Ramos (cell line): ENCODE results near the gene PPP2CA.

Experiments used
- in situ Hi-C: fragments of 300-500 bp; cut with MboI; formaldehyde crosslinking; loops from one replicate; pipeline ENCODE4 v1.14.3; 2022; ENCODE audit warnings: low sequenced_read_pairs; ENCODE audit not compliant: unreplicated experiment

PPP2CA gene

GRCh38 chr5:134206627-134207160, 19.2 kb downstream of the PPP2CA start:
- in situ Hi-C loops, result no loop called here

GRCh38 chr5:134204575-134204974, 21.3 kb downstream of the PPP2CA start:
- in situ Hi-C loops, result no loop called here

DNA sequence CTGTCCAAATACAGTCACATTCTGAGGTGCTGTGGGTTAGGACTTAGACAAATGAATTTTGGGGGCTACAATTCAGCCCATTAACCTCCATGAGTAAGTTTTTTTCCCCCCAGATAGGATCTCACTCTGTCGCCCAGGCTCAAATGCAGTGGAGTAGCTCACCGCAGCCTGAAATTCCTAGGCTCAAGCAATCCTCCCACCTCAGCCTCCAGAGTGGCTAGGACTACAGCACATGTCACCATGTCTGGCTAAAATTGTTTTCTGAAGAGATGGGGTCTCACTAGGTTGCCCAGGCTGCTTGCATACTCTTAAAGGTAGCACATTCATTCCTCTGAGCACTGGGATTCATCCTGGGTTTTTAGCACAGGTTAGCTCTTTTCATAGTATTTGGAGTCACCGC, 22.2 kb downstream of the PPP2CA start:
- in situ Hi-C loops, result no loop called here

GRCh38 chr5:134195666-134196065, 30.2 kb downstream of the PPP2CA start:
- in situ Hi-C loops, result loop anchor here (25.0 kb wide), 1 partner anchor 392 kb away; no protein-coding TSS in a partner anchor

GRCh38 chr5:134189031-134189430, 36.8 kb downstream of the PPP2CA start:
- in situ Hi-C loops, result loop anchor here (5.0 to 25.0 kb wide), 2 partner anchors 98 to 398 kb away; no protein-coding TSS in a partner anchor

GRCh38 chr5:134188092-134188491, 37.8 kb downstream of the PPP2CA start:
- in situ Hi-C loops, result loop anchor here (5.0 to 25.0 kb wide), 2 partner anchors 99 to 399 kb away; no protein-coding TSS in a partner anchor

DNA sequence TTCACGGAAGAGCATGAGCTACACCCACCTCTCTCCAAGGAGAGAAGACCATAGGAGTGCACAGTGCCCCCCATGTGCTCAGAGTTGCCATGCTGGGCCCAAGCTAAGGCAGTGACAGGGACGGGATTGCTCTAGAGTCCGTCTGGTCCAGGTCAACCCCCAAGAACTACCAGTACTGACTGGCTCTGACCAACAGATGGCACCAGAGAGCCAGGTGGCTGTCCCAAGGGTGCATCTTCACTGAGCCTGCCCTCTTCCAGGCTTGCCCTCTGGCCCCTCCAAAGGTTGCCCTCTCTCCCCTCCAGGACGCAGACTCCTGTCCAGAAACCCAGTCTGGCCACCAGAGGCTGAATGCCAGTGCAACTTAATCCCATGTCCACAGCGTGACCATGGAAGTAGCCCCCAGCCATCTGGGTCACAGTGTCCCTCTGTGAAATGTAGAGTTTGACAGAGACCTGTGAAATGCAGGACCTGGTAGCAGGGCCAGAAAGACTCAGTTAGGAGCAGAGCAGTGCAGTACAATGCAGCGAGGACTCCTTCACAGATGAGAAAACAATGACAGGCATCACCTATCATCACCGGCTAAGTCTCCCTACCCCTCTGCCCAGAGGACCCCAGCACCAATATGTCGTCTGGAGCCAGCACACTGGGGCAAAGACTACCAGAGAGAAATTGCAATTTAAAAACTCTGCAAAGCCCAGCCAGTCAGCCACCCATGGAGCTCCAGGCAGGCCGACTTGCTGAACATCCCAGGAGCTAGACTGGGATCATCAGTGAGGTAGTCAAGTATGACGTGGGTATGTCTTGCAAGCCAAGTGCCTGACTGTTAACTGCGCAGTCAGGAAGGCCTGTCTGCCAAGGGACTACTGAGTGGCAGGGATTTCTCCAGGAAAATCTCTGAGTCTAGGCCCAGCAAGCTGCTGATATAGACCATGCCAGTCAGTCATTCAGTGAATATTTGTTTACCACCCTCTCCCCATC, 41.4 kb downstream of the PPP2CA start:
- in situ Hi-C loops, result loop anchor here (5.0 to 25.0 kb wide), 2 partner anchors 103 to 403 kb away; no protein-coding TSS in a partner anchor

DNA sequence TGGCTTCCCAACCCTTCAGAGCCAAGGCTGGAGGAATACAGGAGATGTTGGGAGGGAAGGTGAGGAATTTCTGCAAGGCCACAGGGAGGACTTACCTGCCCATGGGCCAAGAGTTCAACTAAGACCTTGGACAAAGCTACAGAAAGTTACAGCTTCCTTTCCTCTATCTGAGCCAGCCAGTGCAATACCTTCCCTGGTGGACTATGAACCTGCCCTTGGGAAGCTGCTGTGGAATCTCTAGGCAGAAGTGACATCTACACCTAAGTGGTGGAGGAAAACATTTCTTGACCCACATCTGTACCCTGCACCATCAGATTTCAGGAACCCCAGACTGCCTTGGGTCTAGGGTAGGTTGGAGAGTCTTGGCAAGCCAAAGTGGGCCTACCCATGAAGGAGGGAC, 42.4 kb downstream of the PPP2CA start:
- in situ Hi-C loops, result loop anchor here (25.0 kb wide), 1 partner anchor 404 kb away; no protein-coding TSS in a partner anchor

DNA sequence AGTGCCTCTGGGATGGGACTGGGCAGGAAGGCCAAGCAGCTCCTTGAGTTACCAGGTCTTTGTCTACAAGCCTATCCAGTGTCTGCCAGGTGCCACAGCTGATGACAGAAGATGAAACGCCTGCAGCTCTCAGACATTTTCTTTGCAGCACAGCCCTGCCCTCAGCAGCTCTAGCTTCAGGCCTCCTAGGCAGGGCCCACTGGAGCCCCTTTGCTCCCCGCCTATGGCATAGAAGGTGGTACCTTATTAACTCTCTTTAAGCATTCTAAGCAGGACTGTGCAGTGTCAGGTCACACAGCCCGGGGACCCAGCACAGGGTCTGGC, 47.8 kb downstream of the PPP2CA start:
- in situ Hi-C loops, result loop anchor here (25.0 kb wide), 1 partner anchor 409 kb away; no protein-coding TSS in a partner anchor

GRCh38 chr5:134177369-134178095, 48.3 kb downstream of the PPP2CA start:
- in situ Hi-C loops, result loop anchor here (25.0 kb wide), 1 partner anchor 410 kb away; no protein-coding TSS in a partner anchor

DNA sequence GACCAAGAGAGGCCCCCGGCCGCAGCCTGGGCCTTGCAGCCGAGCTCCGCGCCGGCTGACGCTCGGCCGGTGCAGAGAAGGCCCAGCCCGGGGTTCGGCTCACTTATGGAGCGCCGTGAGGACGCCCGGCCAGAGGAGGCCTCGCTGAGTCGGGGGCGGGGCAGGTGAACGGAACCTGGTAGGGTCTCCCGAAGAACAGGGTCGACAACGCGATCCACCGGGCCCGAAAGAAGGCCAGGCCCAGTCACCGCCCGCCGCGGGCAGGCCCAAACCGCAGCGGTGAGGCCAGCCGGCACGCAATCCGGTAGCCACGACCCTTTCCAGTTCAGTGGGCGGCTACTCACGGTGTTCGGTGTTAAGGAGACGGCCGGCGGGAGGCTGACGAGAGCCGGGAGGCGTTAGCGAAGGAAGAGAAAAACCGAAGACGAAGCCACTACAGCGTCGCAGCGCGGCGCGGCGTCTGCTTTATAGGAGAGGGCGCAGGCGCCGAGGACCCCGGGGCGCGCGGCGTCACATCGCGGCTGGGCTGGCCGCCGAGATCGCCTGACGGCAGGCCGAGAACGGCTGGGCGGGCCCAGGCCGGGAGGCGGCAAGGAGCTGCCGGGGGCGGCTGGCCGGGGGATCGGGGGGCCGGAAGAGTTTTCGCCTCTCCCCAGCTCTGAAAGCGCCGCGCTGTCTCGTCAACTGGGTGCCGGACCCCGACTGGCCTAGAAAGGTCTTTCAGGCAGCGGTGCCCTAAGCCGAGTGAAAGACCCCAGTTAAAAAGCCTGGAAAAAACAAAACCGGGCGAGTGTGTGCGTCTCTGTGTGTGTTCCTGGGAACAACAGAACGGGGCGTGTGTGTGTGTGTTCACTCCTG, 49.1 kb downstream of the PPP2CA start, which contains the start of gene SKP1:
Gene SKP1 (minus strand): TSS at position 440 of the 858 bp plus-strand sequence. CDS start 2,928 bp downstream, outside the sequence.
- in situ Hi-C loops, result loop anchor here (25.0 kb wide), 1 partner anchor 411 kb away; no protein-coding TSS in a partner anchor

- in situ Hi-C loops, result loop anchor here (25.0 kb wide), 1 partner anchor 411 kb away; no protein-coding TSS in a partner anchor
These were observed 49.9 kb downstream of the PPP2CA start for GRCh38 chr5:134175921-134176510.

DNA sequence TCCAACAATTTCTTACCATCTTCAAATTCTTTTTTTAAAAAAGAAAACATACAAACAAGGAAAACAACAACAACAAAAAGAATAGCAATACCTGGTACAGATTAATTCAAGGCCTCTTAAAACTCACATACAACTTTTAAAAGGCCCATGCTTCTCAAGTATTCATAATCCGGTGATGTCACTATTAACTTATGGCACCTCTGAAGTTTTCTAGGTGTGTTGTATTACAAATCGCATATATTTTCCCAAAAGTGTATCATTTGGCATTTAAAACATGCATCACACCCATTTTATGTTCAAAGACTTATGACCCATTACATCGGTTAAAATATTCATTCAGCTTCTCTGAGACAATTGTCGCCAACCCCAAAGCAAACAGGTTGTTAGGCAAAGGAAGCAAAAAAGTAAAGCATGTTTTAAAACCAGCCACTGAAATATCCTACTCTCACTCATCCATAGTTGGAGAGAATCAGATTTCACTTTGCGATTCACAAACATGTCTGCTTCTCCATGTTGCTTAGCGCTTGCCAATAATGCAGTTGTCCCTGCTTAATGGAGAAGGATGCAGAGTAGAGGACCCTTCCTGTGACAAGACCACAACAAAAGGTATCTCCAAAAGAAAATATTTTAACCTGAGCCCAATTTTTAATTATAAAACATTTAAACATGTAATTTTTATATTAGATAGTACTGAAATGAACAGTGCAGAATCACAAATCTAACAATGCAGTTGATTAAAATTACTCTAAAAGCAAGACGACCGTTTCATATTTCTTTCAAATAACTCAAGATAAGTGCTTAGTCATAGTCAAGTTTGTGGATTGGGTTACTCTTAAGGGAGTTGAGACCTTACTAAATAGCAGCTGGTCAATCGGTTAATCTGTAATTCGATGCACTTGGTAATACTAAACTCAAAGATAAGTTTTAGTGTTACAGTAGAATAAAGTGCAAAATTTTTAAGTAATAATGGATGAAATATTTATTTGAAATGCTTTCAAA, 50.7 kb downstream of the PPP2CA start:
- in situ Hi-C loops, result loop anchor here (25.0 kb wide), 1 partner anchor 412 kb away; no protein-coding TSS in a partner anchor

DNA sequence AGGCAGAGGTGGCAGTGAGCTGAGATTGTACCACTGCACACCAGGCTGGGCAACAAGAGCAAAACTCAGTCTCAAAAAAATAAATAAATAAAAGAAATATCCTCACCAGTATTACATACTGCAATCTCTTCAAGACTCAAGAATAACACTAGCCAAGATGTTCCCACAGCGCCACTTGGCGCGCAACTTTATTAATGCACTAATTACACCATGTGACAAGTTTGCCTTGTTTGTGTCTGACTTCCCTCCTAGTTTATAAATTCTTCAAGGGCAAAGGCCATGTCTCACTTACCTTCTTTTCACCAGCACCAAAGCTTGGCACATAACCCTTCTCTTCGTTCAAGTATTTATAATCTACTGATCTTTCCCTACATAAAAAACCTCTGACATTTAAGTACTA, 53.9 kb downstream of the PPP2CA start:
- in situ Hi-C loops, result no loop called here

- in situ Hi-C loops, result no loop called here
These were observed 63.3 kb downstream of the PPP2CA start for GRCh38 chr5:134162592-134162991.

DNA sequence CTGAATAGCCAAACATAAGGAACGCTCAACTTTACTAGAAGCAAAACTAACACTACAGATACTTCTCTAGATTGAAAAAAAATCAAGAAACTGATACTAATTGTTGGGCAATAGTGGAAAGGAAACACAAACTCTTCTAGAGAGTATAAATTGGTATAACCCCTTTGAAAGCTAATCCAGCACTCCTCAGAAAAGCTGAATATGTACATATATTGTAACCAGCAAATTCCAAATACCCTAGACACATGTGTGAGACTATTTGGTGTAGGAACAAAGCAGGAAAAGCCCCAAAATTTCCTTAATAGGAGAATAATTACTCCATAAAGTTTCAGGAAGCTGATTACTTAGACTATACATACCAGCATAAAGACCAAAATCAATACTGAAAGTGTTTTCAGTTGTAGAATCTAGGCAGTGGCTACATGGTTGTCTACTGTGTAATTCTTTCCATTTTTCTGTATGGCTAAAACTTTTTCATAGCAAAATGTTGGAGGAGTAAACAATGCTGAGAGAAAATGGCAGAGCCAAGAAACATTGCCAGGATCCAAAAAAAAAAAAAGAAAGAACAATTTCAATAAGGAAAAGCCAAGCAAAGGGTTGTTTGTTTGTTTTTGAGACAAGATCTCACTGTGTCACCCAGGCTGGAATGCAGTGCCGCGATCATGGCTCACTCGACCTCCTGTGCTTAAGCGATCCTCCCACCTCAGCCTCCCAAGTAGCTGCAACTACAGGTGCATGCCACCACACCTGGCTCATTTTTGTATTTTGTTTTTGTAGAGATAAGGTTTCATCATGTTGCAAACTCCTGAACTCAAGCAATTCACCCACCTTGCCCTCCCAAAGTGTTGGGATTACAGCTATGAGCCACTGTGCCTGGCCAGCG, 64.1 kb downstream of the PPP2CA start:
- in situ Hi-C loops, result no loop called here

DNA sequence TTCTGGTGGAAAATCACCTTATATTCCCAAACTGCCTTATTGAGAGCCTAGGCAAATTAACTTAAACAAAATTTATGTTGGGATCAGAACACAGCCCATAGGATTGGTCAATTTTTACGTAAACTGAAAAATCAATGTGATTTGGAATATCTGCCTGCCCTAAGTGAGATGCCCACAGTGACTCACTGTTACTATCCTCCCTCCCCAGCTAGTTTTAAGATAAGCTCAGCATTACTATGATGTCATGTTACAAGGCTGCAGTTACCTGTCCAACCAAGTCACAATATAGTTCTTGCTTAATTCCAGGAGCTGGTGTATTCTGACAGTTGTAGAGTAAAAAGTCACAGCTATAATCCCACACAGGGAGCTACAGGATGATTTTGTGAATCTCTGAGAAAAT, 72.2 kb downstream of the PPP2CA start:
- in situ Hi-C loops, result no loop called here
